ENCODE results near the gene UTS2R. TPM values are rescaled to one million over a fixed set of nuclear protein-coding genes. Genes with fewer than 3 reads are reported as not detected.

The UTS2R gene
- total RNA-seq, 1 experiment from 2014 or later, result not detected

DNA sequence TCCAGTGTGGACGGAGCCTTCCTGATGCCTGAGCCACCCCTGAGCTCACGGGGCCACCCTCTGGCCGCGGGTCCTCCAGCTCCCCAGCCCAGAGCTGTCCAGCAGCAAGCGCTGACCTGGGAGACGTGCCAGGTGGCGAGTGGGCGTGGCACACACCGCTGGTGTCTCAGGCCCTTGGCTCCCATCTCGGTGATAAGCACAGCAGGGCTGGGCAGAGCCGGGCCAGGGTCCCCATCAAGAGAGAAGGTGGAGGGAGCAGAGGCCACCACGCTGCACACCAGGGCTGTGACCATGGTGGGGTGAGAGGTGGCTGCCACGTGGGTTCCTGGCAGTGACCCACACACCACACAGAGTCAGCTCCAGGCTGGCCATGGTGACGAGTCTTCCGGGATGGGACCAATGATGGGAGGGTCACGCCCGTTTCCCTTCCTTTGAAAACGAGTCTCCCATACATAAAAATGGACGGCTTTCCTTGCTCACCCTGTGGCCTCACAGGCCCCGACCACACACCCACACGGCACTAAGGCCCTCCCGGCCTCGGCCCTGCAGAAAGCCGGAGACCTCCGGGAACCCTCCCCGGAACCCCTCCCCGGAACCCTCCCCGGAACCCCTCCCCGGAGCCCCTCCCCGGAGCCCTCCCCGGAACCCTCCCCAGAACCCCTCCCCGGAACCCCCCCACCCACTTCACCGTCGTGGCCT, 16.8 kb downstream of the UTS2R start:
- peak; percentile 49 for DNase-seq (ENCODE audit: low spot score)

DNA sequence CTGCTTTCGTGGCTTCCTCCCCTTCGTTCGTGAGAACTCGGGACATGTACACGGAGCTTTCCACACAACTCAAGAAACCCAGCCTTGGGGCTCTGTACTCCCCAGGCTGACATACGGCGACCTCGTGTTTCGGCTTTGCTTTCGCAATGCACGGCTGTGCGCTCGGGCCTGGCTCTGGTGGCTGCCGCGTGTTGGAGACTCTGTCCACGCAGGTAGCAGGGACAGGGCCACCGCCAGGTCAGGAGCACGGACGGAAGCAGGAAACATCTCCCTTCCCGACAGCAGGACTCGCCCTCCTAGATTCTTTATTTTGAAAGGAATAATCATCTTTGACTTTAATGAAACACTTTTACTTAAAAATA, 17.3 kb downstream of the UTS2R start:
- no peak for DNase-seq (ENCODE audit: low spot score)

DNA sequence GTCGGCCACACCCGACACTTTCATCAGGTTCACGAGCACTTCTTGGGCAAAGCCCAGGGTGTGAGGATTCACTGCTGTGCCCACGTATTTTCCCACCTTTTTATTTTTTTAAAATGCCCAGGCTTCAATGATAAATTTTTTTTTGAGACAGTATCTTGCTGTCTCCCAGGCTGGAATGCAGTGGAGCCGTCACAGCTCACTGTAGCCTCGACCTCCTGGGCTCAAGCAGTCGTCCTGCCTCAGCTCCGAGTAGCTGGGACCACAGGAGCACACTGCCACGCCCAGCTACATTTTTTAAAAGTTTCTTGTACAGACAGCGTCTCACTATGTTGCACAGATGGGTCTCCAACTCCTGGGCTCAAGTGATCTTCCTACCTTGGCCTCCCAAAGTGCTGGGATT, 17.8 kb downstream of the UTS2R start:
- DNase-seq (ENCODE audit: low spot score), result no peak

DNA sequence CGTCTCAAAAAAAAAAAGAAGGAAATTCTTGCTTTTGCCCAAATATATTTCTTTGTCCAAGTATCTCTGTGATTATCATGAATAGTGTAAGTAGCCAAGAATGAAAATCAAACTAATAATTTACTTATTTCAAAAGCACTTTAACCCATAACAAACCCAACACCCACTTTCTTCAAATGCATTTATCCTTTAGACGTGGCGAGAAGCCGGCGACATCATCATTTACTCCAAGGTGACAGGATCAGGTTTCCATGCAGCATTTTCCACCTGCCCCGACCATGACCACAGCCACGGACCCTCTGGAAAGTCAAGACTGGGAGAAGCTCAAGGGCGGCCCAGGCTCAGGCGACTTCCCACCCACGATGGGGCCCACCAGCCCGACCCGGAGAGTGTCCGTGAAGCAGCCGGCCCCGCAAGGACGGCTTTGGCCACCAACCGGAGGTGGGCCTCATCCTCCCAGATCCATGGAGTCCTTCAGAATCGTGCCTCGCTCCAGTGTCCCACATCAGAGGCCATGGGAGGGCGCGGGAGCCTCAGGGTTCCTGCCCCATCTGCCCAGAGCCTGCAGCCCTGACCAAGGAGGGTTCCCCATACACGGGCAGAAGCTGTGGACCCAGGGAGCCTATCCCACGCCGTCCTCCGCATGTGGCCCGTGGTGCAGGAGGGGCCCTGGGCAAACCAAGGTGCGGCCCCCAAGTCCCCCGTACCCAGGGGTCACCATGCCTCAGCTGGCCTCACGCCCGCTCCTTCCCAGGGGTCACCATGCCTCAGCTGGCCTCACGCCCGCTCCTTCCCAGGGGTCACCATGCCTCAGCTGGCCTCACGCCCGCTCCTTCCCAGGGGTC, 18.7 kb downstream of the UTS2R start:
- DNase-seq (ENCODE audit: low spot score), result no peak

DNA sequence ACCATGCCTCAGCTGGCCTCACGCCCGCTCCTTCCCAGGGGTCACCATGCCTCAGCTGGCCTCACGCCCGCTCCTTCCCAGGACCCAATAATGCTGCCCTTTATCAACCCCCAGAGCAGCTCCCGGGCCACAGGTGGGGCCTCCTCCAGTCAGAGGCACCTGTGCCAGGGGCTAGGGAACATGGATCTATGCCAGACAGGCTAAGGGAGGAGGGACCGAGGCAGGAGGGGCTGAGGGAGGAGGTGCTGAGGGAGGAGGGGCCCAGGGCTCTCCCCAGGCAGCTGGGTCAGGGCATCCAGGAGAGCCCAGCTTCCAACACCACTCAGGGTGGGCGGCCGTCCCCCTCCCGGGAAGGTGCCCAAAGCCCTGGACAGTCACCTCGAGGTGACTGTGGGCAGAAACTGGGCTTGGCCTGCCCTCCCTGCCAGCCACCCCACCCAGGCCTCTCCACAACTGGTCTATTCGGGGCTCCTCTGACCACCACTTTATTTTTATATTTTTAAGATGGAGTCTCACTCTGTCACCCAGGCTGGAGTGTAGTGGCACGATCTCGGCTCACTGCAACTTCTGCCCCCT, 19.4 kb downstream of the UTS2R start:
- no peak for DNase-seq (ENCODE audit: low spot score)

DNA sequence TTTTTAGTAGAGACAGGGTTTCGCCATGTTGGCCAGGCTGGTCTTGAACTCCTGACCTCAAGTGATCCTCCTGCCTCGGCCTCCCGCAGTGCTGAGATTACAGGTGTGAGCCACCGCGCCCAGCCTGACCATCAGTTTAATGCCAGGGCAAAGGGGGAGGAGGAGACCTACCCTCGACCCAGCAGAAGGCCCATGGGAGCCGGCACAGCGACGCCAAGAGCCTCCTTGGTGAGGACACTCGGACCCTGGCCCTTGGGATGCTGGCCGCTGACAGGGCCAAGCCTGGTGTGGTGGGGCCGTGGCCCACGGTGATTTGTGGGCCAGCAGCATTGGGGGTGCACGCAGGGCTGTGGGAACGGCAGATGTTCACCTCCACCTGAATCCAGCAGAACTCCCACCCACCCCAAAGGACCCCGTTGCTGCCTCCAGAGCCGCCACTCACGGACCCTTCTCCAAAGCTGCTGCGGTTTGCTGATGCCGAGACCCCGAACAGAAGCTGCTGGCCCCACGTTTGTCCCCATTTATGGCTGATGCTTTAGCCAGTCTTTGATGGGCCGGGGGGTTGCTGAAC, 20.0 kb downstream of the UTS2R start:
- no peak for DNase-seq (ENCODE audit: low spot score)

DNA sequence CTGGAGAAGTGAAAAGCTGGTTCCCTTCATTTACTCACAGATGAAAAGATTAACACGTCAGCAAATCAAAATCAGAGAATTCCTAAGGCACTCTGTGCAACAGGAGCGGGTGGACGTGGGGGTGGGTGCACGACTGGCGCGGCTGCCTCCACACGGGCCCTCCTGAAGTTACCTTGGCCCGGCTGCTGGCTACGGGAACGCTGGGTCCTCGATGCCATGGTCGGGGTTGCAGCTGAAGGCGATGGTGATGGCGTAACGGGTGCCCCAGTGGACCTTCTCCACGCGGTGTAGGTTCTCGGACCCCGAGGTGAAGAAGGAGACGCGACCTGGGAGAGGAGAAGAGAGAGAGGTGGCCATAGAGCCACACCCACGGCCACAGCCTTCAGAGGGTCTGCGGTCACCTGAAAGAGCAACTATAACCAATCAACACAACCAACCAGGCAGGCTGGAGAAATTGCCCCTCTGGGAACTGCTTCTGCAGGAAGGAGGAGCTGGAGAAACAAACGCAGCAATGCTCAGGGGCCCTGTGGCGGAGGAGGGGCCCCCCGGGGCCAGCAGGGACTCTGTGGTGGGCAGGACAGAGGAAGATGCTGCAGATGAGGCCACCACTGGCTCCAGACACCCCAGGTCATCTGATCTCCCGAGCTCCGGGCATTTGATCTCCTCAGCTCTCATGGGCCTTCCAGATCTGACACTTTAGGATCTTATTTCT, 20.8 kb downstream of the UTS2R start:
- no peak for DNase-seq (ENCODE audit: low spot score)

DNA sequence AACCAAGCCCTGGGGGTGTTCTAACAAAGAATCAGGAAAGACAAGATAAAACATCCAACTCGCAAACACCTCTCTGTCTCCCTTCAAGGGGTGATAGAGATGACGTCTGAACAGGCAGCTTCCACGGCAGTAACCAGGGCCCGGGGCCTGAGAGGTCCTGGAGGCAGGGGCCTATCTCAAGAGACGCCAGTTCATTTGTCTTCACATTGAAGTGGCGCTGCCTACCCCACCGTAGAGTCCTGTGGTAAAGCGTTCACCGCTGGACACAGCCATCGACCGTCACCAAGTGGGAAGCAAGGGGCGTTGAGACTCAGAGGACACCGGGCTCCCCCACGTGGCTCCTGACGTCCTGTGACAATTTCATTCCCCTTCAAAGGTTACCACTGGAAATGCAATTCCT, 21.4 kb downstream of the UTS2R start:
- DNase-seq (ENCODE audit: low spot score), result no peak

DNA sequence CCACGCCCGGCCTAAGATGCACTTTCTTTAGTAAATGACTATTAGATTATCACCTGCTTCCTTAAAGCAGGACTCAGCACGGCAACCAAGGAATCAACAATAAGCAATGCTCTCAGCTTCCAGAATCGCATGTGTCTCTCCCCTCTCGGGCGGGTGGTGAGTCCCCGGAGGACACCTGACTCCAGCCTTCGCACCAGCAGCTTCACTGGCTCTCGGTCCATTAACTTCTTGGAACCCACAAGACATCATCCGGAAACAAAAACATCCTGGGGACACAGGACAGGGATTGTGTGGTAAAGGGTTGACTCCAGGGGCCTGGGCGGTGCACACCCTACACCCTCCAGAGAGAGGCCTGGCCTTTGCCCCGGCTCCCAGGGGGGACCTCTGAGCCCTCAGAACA, 22.7 kb downstream of the UTS2R start:
- DNase-seq (ENCODE audit: low spot score), result no peak

DNA sequence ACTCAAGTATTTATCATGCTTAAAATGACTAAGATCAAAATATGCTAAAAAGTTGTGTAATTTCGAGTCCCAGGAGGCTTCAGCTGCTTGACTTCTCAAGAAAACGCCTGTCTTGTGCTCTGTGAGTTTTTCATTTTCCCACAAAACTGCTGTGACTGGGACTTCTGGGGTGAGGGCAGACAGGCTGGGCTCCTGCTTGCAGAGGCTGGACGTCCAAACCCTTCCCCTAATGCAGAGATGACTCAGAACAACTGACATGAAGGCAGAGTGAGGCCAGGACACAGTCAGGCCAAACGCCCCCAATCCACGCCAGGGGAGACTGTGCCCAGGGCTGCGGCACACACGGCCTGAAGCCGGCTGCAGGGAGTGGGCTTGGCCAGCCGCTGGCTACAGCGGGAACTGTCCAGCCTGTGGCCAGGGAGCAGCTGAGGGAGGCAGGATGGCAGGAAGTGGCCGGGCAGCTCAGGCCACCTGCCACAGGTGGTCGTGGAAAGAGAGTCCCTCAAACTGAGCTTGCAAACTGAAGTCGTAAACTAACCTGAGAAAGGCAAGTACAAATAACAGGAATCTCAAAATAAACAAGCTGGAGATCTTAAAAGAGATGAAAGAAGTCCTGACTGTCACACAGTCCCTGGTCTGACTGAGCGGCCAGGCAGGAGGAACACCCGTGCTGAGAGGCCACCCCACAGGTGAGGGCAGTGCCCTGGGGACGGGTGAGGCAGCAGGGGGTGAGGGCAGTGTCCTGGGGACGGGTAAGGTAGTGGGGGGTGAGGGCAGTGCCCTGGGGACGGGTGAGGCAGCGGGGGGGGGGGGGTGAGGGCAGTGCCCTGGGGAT, 25.3 kb downstream of the UTS2R start:
- DNase-seq (ENCODE audit: low spot score), result no peak

DNA sequence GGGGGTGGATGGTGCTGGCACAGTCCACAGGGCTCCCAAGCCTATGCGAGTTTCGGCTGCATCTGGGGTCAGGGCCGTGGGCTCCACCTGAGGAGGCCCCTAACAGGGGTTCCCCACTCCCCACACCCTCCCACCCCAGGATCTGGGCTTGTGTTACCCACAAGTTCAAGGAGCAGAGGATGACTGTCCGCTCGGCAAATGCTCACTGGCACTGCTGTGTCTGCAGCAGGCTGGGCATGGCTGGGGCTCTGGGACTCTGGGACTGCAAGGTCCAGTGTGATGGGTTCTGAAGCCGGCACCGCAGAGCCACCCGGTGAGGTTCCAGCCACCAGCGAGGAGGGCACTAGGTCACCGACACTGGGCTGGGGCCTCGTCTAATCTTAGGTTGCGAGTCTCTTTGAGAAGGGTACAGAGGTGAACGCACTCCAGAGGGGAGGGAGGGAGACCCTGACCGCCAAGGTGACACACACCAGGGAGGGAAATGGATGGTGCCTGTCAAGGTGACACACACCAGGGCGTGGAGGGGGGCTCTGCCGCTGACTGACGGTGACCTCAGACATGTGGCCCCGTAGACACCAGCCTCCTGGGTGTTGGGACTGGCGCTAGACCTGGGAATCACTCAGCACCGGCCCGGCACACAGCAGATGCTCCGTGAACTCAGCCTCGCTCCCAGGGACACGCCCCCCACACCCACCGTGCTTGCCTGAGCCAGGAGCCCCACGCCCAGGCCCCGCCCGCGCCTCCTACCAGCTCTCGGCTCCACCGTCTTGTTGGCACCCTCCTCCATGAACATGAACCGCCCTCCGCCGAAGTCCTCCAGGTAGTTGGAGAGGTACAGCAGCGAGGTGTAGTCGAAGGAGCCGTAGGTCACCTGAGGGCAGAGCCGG, 26.1 kb downstream of the UTS2R start:
- DNase-seq (ENCODE audit: low spot score), result no peak

DNA sequence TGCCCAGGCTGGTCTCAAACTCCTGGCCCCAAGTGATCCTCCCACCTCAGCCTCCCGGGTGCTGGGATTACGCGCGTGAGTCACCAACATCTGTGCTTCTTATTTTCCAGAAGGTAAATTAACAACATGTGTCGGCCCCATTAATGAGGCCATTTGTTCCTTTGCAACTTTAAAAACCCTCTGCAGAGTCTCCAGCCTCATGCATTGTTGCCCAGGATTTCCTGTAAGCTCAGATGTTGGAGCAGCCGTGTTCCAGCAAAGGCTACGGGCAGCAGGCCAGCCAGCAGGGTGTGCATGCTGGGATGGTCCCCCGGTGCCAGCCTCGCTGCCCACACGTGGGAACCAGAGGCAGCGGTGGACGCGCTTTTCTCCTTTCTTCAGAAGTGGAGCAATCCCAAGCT, 27.5 kb downstream of the UTS2R start:
- no peak for DNase-seq (ENCODE audit: low spot score)

DNA sequence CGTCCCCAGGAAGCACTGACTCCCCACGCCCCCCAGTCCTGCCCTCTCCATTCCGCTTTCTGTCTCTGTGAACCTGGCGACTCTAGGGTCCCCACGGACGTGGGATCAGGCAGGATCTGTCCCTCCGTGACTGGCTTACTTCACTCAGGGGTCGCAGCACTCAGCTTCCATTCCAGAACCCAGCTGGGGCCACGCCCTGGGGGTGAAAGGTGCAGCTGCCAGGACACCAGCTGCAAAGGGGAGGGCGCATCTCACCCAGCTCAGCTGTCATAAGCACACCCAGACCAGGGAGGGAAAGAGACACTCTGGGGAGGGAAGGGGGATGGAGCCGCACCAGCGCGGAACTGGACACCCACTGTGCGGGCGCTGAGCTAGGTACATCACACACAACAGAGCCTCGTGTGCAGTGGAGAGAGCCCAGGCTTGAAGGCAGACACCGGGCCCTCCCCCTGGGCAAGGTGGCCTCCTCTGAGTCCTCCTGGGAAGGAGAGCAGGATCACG, 28.1 kb downstream of the UTS2R start:
- DNase-seq (ENCODE audit: low spot score), result no peak

DNA sequence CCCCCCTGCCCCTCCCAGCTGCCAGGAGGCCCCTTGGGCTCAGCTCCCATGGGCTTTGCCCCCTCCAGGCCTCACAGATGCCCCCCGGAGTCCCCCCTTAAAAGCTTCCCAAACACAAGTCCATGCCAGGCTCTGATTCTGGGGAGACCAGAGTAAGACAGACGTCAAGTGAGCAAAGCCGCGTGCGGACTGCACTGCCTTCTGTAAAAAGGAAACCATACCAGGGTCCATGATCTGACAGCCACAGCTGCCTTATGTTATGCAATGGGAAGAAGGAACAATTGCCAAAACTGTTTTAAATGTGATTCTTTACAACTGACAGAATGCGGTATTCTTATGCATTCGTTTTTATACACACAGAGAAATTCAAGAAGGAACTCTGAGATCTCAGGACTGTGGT, 28.6 kb downstream of the UTS2R start:
- no peak for DNase-seq (ENCODE audit: low spot score)

DNA sequence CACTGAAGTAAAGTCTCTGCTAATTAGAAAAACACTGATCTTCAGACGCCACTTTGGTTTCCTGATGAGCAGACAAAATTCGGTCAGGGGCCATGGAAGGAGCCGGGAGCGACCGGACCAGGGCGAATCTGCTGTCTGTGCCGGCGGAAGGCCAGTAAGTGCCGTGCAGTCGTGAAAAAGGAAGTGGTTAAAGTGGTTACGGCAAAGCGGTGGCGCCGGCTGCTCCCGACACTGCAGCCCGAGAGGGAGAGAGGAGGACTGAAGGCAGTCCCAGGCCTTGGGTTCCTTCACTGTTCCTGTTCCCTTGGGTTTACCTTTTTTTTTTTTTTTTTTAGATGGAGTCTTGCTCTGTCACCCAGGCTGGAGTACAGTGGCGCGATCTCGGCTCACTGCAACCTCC, 29.3 kb downstream of the UTS2R start:
- no peak for DNase-seq (ENCODE audit: low spot score)

DNA sequence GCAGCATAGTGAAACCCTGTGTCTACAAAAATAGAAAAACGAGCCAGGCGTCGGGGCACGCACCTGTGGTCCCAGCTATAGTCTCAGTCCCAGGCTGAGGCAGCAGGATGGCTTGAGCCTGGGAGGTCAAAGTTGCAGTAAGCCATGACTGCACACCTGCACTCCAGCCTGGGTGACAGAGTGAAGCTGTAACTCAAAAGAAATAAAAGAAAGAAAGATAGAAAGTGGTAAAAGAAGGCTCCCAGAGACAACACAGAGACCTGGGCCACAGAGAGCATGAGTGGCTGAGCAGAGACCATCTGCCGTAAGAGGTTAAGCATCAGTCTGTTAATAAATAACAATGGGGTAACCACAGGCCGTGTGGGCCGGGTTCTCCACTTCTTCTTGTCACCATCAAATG, 31.3 kb downstream of the UTS2R start:
- DNase-seq (ENCODE audit: low spot score), result no peak

DNA sequence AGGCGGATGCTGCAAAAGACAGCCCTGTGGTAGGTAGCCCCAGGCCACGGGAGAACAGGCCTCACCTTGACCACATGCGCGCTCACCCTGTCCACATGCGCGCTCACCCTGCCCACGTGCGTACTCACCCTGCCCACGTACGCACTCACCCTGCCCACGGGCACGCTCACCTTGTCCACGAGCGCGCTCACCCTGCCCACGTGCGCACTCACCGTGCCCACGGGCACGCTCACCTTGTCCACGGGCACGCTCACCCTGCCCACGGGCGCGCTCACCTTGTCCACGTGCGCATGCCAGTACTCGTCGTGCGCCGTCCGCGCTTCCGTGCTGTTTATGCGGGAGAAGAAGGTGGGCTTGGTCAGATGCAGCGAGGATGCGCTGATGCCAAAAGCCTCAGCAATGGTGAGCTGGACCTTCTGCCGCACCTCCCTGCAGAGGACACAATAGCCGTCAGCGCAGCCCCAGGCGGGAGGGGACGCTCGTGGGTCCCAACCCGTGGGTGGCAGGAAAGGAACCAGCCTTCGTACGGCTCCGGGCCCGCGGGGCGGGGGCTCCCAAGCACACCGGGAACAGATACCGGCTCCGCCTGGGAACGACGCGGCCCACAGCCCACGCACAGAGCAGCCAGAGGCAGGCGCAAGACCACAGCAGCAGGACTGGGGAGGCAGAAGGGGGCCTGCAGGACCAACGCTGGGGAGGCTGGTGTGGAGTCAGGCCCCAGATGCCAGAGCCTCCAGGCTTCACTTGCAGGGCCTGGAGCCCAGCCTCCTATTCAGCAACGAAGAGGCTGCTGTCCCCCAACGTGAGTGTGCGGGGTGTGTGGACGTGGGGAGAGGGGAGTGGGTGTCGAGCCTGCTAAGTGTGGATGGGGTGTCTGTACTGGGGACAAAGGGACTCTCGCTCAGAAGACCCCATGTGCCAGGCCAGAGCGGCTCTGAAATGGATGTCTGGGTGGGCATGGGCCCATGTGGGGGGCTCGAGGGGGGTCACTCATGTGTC, 32.4 kb downstream of the UTS2R start:
- DNase-seq (ENCODE audit: low spot score), result no peak

DNA sequence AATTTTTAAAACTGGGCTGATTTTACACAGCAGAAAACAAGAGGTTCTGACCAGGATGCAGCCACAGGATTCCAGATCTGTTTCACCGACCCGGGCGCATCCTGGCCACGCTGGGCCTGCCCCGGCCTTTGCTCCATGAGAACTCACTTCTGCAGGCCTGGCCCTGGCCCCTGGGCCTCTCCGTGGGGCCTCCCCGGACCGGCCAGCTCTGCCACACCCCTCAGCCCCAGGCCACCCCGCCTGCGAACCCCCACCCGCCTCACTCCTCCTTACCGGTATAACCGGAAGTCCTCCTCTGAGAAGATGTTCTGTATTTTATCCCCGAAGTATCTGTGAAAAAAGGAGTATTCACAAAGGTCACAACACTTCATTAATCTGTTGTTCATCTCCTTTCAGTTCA, 33.5 kb downstream of the UTS2R start:
- DNase-seq (ENCODE audit: low spot score), result no peak
